Stimulated activated CD4-positive, alpha-beta T cell treated with anti-CD3 and anti-CD28 coated beads, Interleukin-12 subunit alpha, Interleukin-12 subunit beta, amount 100 ng/mL, for 4 hours (primary cell): ENCODE results near the gene PAQR9.
A peak's percentile ranks its signal among the peaks of the same experiment; 100 is the strongest.

Experiments used
- DNase-seq: peaks from one replicate; pipeline ENCODE4 v3.0.0-alpha.2; 2020

PAQR9 gene

GRCh38 chr3:142947799-142948575, 15.5 kb downstream of the PAQR9 start:
- DNase-seq = no peak

GRCh38 chr3:142947352-142947751, 16.1 kb downstream of the PAQR9 start:
- DNase-seq = no peak

GRCh38 chr3:142946861-142947260, 16.6 kb downstream of the PAQR9 start:
- no peak for DNase-seq

GRCh38 chr3:142945023-142945422, 18.5 kb downstream of the PAQR9 start:
- no peak for DNase-seq

- no peak for DNase-seq
Measured at GRCh38 chr3:142944342-142944741, 19.1 kb downstream of the PAQR9 start.

GRCh38 chr3:142943870-142944269, 19.6 kb downstream of the PAQR9 start:
- no peak for DNase-seq

GRCh38 chr3:142943349-142943748, 20.1 kb downstream of the PAQR9 start:
- DNase-seq = no peak

GRCh38 chr3:142941373-142942123, 21.9 kb downstream of the PAQR9 start:
- DNase-seq = no peak

GRCh38 chr3:142940472-142940871, 23.0 kb downstream of the PAQR9 start:
- DNase-seq = no peak

- no peak for DNase-seq
Measured at GRCh38 chr3:142940000-142940399, 23.5 kb downstream of the PAQR9 start.

- DNase-seq = no peak
Measured at GRCh38 chr3:142935963-142936362, 27.5 kb downstream of the PAQR9 start.

- DNase-seq = no peak
Measured at GRCh38 chr3:142934887-142935269, 28.6 kb downstream of the PAQR9 start.

GRCh38 chr3:142934128-142934886, 29.2 kb downstream of the PAQR9 start:
- DNase-seq = no peak

GRCh38 chr3:142931222-142931621, 32.3 kb downstream of the PAQR9 start:
- no peak for DNase-seq

- DNase-seq = no peak
Measured at GRCh38 chr3:142930463-142930862, 33.0 kb downstream of the PAQR9 start.

- DNase-seq = no peak
Measured at GRCh38 chr3:142929890-142930289, 33.6 kb downstream of the PAQR9 start.

- DNase-seq = peak; percentile 28
Measured at GRCh38 chr3:142929109-142929508, 34.4 kb downstream of the PAQR9 start.

GRCh38 chr3:142926368-142926944, 37.0 kb downstream of the PAQR9 start:
- DNase-seq = no peak

- DNase-seq = no peak
Measured at GRCh38 chr3:142925140-142925539, 38.3 kb downstream of the PAQR9 start.

GRCh38 chr3:142923694-142924093, 39.8 kb downstream of the PAQR9 start:
- no peak for DNase-seq

- DNase-seq = no peak
Measured at GRCh38 chr3:142916605-142917004, 46.9 kb downstream of the PAQR9 start.

GRCh38 chr3:142915636-142916035, 47.8 kb downstream of the PAQR9 start:
- DNase-seq = no peak

GRCh38 chr3:142914286-142914811, 49.1 kb downstream of the PAQR9 start:
- no peak for DNase-seq
